ENCODE measurements around the gene RAD9A.

The RAD9A gene

DNA sequence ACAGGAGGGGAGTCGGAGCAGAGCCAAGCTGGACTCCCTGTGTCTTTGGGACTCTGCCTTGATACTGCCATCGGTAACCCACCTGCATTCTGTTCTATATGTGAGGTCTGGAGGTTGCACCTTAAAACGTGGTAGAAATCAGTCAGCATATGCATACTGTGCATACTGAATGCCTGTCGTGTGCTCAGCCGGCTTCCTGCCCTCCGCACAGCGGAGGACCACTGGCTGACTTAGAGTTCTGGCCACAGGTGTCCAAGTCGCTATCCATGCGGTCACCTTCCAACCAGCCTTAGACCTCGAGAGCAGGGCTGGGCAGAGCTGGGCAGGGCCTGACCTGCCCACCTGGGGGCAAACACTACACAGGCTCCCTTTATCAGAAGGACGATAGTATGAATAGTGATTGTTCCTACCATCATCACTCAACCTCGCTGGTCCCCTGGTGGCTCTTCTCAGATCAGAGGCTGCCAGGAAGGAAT lies 15.9 kb downstream of the RAD9A start (continued):
- TF ChIP-seq, protein P1, sequence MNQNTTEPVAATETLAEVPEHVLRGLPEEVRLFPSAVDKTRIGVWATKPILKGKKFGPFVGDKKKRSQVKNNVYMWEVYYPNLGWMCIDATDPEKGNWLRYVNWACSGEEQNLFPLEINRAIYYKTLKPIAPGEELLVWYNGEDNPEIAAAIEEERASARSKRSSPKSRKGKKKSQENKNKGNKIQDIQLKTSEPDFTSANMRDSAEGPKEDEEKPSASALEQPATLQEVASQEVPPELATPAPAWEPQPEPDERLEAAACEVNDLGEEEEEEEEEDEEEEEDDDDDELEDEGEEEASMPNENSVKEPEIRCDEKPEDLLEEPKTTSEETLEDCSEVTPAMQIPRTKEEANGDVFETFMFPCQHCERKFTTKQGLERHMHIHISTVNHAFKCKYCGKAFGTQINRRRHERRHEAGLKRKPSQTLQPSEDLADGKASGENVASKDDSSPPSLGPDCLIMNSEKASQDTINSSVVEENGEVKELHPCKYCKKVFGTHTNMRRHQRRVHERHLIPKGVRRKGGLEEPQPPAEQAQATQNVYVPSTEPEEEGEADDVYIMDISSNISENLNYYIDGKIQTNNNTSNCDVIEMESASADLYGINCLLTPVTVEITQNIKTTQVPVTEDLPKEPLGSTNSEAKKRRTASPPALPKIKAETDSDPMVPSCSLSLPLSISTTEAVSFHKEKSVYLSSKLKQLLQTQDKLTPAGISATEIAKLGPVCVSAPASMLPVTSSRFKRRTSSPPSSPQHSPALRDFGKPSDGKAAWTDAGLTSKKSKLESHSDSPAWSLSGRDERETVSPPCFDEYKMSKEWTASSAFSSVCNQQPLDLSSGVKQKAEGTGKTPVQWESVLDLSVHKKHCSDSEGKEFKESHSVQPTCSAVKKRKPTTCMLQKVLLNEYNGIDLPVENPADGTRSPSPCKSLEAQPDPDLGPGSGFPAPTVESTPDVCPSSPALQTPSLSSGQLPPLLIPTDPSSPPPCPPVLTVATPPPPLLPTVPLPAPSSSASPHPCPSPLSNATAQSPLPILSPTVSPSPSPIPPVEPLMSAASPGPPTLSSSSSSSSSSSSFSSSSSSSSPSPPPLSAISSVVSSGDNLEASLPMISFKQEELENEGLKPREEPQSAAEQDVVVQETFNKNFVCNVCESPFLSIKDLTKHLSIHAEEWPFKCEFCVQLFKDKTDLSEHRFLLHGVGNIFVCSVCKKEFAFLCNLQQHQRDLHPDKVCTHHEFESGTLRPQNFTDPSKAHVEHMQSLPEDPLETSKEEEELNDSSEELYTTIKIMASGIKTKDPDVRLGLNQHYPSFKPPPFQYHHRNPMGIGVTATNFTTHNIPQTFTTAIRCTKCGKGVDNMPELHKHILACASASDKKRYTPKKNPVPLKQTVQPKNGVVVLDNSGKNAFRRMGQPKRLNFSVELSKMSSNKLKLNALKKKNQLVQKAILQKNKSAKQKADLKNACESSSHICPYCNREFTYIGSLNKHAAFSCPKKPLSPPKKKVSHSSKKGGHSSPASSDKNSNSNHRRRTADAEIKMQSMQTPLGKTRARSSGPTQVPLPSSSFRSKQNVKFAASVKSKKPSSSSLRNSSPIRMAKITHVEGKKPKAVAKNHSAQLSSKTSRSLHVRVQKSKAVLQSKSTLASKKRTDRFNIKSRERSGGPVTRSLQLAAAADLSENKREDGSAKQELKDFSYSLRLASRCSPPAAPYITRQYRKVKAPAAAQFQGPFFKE (tag by site-specific recombination; IDR thresholded peaks at IDR 0.05; ENCODE audit: borderline replicate concordance): no peak
- no peak for TF ChIP-seq ZNF660 (tag by site-specific recombination; IDR thresholded peaks at IDR 0.05)
- TF ChIP-seq FEZF1 (tag by site-specific recombination; IDR thresholded peaks at IDR 0.05): no peak
- TF ChIP-seq ZNF423 (tag by site-specific recombination; IDR thresholded peaks at IDR 0.05): no peak
- no peak for TF ChIP-seq ZNF544 (tag by site-specific recombination; IDR thresholded peaks at IDR 0.05)
- no peak for TF ChIP-seq ZNF629 (tag by site-specific recombination; IDR thresholded peaks at IDR 0.05)
- TF ChIP-seq, protein P2, sequence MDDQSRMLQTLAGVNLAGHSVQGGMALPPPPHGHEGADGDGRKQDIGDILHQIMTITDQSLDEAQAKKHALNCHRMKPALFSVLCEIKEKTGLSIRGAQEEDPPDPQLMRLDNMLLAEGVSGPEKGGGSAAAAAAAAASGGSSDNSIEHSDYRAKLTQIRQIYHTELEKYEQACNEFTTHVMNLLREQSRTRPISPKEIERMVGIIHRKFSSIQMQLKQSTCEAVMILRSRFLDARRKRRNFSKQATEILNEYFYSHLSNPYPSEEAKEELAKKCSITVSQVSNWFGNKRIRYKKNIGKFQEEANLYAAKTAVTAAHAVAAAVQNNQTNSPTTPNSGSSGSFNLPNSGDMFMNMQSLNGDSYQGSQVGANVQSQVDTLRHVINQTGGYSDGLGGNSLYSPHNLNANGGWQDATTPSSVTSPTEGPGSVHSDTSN (CRISPR knock-in tag; IDR thresholded peaks at IDR 0.05): no peak
- no peak for TF ChIP-seq ZNF184 (tag by site-specific recombination; IDR thresholded peaks at IDR 0.05)
- no peak for TF ChIP-seq ZNF514 (tag by site-specific recombination; IDR thresholded peaks at IDR 0.05)
- TF ChIP-seq IKZF3 (tag by site-specific recombination; IDR thresholded peaks at IDR 0.05): no peak
- no peak for TF ChIP-seq SP3 (tag by site-specific recombination; IDR thresholded peaks at IDR 0.05)
- TF ChIP-seq ZNF132 (tag by site-specific recombination; IDR thresholded peaks at IDR 0.05; ENCODE audit: borderline replicate concordance): no peak

DNA sequence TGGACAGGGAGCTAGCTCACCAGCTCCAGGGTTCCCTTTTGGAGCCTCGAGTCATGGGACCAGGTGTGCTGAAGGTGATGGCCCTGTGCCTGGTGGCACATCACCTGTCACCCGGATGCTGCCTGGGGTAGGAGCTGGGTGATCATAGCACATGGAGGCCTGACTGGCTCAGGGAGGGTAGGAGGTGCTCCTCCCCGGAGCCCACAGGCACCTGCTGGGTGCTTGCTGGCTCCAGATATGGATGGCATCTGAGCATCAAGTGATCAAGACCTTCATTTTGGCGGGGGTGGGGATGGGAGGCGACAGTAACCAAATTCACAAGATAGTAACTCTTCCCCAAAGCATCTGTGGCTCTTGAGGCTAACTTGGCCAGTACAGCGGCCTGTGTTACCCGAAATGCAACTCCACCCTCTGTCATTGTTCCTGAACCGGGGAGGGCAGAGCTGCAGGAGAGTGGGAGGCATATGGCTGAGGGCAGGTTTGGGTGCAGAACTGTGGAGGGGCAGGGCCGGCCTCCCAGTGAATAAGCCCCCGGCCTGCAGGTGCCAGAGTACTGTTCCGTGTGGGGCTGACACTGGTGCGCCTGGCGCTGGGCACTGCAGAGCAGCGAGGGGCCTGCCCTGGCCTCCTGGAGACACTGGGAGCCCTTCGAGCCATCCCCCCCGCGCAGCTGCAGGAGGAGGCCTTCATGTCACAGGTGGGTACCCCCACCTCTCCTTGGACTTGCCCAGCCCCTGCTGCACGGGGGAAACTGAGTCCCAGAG lies 16.8 kb downstream of the RAD9A start:
- H3K4me3 ChIP-seq (ENCODE audit: low read depth, low read length): no peak overlapping the region
- H3K36me3 ChIP-seq (ENCODE audit: control insufficient read depth in 2 of 2, insufficient read depth in 1 of 2, low read length in 2 of 2): no peaks in the 10 kb centered on the region
- no peaks in the 10 kb centered on the region for H3K4me1 ChIP-seq (ENCODE audit: control insufficient read depth, insufficient read depth, low read length)
- POLR2A ChIA-PET: interaction anchor here (1.9 kb wide), 1 partner anchor 12 kb away, joined by 5 read pairs; no protein-coding TSS in a partner anchor
- H3K27ac ChIP-seq (ENCODE audit: extremely low read depth, low read depth, low read length): no peak overlapping the region
- H3K9me3 ChIP-seq (ENCODE audit: control insufficient read depth, insufficient read depth, low read depth, low read length): no peaks in the 10 kb centered on the region
- CTCF ChIA-PET: no interaction called here
- no peak for TF ChIP-seq ZNF701 (tag by site-specific recombination; IDR thresholded peaks at IDR 0.05)
- 0 out of 2 replicates have a peak, but pooled peaks have one; percentile 7 for TF ChIP-seq GLIS1 (tag by site-specific recombination; IDR thresholded peaks at IDR 0.05)

DNA sequence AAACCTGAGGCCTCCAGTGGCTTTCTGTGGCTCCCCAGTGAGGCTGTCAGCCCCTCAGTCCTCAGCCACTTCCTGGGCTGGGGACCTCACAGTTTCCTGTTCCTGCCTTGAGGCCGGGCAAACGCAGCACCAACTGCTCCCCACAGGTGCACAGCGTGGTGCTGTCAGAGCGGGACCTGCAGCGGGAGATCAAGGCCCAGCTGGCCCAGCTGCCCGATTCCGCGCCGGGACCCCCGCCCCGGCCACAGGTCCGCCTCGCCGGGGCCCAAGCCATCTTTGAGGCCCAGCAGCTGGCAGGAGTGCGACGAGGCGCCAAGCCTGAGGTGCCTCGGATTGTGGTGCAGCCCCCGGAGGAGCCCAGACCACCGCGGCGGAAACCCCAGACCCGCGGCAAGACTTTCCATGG lies 17.5 kb downstream of the RAD9A start:
- Histone ChIP-seq H3K4me3 (ENCODE audit: low read depth, low read length) (no peak overlapping the region), H3K36me3 (ENCODE audit: control insufficient read depth in 2 of 2, insufficient read depth in 1 of 2, low read length in 2 of 2) (no peaks in the 10 kb centered on the region), H3K27ac (ENCODE audit: extremely low read depth, low read depth, low read length) (no peak overlapping the region), H3K4me1 (ENCODE audit: control insufficient read depth, insufficient read depth, low read length) (no peaks in the 10 kb centered on the region), H3K9me3 (ENCODE audit: control insufficient read depth, insufficient read depth, low read depth, low read length) (no peaks in the 10 kb centered on the region)
- ChIA-PET POLR2A (no interaction called here), CTCF (no interaction called here)
- TF ChIP-seq, protein P3, sequence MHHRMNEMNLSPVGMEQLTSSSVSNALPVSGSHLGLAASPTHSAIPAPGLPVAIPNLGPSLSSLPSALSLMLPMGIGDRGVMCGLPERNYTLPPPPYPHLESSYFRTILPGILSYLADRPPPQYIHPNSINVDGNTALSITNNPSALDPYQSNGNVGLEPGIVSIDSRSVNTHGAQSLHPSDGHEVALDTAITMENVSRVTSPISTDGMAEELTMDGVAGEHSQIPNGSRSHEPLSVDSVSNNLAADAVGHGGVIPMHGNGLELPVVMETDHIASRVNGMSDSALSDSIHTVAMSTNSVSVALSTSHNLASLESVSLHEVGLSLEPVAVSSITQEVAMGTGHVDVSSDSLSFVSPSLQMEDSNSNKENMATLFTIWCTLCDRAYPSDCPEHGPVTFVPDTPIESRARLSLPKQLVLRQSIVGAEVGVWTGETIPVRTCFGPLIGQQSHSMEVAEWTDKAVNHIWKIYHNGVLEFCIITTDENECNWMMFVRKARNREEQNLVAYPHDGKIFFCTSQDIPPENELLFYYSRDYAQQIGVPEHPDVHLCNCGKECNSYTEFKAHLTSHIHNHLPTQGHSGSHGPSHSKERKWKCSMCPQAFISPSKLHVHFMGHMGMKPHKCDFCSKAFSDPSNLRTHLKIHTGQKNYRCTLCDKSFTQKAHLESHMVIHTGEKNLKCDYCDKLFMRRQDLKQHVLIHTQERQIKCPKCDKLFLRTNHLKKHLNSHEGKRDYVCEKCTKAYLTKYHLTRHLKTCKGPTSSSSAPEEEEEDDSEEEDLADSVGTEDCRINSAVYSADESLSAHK (tag by site-specific recombination; IDR thresholded peaks at IDR 0.05): no peak
- TF ChIP-seq ZNF354C (tag by site-specific recombination; IDR thresholded peaks at IDR 0.05; ENCODE audit: borderline replicate concordance, low read depth) (no peak), ZNF626 (tag by site-specific recombination; IDR thresholded peaks at IDR 0.05) (no peak), BCL11B (tag by site-specific recombination; IDR thresholded peaks at IDR 0.05; ENCODE audit: low read depth) (no peak), ZNF768 (tag by site-specific recombination; IDR thresholded peaks at IDR 0.05) (no peak), ZNF660 (tag by site-specific recombination; IDR thresholded peaks at IDR 0.05) (no peak), OVOL3 (tag by site-specific recombination; IDR thresholded peaks at IDR 0.05) (no peak), ZNF837 (tag by site-specific recombination; IDR thresholded peaks at IDR 0.05) (no peak)
- TF ChIP-seq, protein P4, sequence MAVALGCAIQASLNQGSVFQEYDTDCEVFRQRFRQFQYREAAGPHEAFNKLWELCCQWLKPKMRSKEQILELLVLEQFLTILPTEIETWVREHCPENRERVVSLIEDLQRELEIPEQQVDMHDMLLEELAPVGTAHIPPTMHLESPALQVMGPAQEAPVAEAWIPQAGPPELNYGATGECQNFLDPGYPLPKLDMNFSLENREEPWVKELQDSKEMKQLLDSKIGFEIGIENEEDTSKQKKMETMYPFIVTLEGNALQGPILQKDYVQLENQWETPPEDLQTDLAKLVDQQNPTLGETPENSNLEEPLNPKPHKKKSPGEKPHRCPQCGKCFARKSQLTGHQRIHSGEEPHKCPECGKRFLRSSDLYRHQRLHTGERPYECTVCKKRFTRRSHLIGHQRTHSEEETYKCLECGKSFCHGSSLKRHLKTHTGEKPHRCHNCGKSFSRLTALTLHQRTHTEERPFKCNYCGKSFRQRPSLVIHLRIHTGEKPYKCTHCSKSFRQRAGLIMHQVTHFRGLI (tag by site-specific recombination; IDR thresholded peaks at IDR 0.05): no peak

Data from HEK293 (cell line).